Esophagus squamous epithelium (tissue), 5 donors: ENCODE data around the gene TMEM11. TPM values are rescaled to one million over a fixed set of nuclear protein-coding genes. Genes with fewer than 3 reads are reported as not detected.
A peak's percentile ranks its signal among the peaks of the same experiment; 100 is the strongest.

Source experiments
- DNase-seq: peaks from one replicate; lab custom pipeline; 2025; lab: John Stamatoyannopoulos, UW
- H3K27ac ChIP-seq, 4 donors: fragments of 200-600 bp; sonication (generic); one replicate each; pipeline ENCODE4 v1.5.1; 2016 to 2019; ENCODE audit warnings: mild to moderate bottlenecking in 1 of 4
- H3K27me3 ChIP-seq, 4 donors: fragments of 200-600 bp; sonication (generic); 1 replicate in 3 of 4; 2 replicates in 1 of 4; pipeline versions ENCODE4 v1.5.1 to v1.6.0; 2017 to 2021; ENCODE audit warnings: antibody characterized with exemption in 1 of 4
- H3K36me3 ChIP-seq, 3 donors: fragments of 200-600 bp; sonication (generic); one replicate each; pipeline ENCODE4 v1.5.1; 2016 to 2019
- H3K4me1 ChIP-seq, 3 donors: fragments of 200-600 bp; sonication (generic); one replicate each; pipeline ENCODE4 v1.5.1; 2017 to 2019
- H3K4me3 ChIP-seq, 4 donors: fragments of 200-600 bp; sonication (generic); 1 replicate in 3 of 4; 2 replicates in 1 of 4; pipeline ENCODE4 v1.5.1; 2016 to 2019; ENCODE audit warnings: mild to moderate bottlenecking in 2 of 4, moderate library complexity in 1 of 4
- H3K9me3 ChIP-seq, 3 donors: fragments of 200-600 bp; sonication (generic); one replicate each; pipeline ENCODE4 v1.5.1; 2016 to 2019
- CTCF ChIP-seq, 6 experiments: fragments of 450-650 bp in 4 of 6; fragments of 200-600 bp in 2 of 6; sonication (generic) in 2 of 6; IDR thresholded peaks; one replicate each; pipeline ENCODE4 v1.5.1; 2016 to 2019; ENCODE audit warnings: antibody characterized with exemption in 6 of 6, mild to moderate bottlenecking in 4 of 6, moderate library complexity in 4 of 6
- POLR2A ChIP-seq, 4 donors: fragments of 450-650 bp; IDR thresholded peaks; one replicate each; pipeline ENCODE4 v1.6.1; 2017; ENCODE audit warnings: antibody characterized with exemption in 4 of 4, mild to moderate bottlenecking in 4 of 4, moderate library complexity in 3 of 4
- WGBS, 2 donors: methylation state at CpG; one replicate each; pipeline ENCODE4 v1.1.5; 2018; 5-methylcytosine and 5-hydroxymethylcytosine counted together
- intact Hi-C: fragments of 100-400 bp; cut with DNase I; formaldehyde crosslinking; loops from one replicate; pipeline ENCODE4 v1.15.0; 2022
- total RNA-seq, 4 donors: library from RNA; depleted of rRNA; stranded (reverse); fragments of >200 nt; gene quantifications; one replicate each; pipeline ENCODE4 v1.1.0, GENCODE V29; 2016
- donor health status: DM: yes; HTN: yes; CAD: no.

TMEM11 gene
- total RNA-seq, 4 donors from 2014 or later, result 17.8 to 29.0 (median 20.2) TPM

- Histone ChIP-seq H3K36me3 (peaks cover 0 to 72% (median 0%) of the 10 kb centered on the region in 3 donors), H3K4me3 (no peak overlapping the region), H3K9me3 (no peaks in the 10 kb centered on the region), H3K4me1 (peaks cover 7 to 23% (median 12%) of the 10 kb centered on the region in 3 donors), H3K27ac (no peak overlapping the region), H3K27me3 (no peaks in the 10 kb centered on the region)
- intact Hi-C loops, result no loop called here
- TF ChIP-seq POLR2A (IDR thresholded peaks at IDR 0.05), result no peak
- TF ChIP-seq CTCF (IDR thresholded peaks at IDR 0.05), result no peak
- WGBS, 2 donors, result 90 to 97% methylated on average over 6 of the region's 6 CpGs
- no peak for DNase-seq
Measured at GRCh38 chr17:21190078-21190477, 23.9 kb downstream of the TMEM11 start.

GRCh38 chr17:21189361-21189760, 24.6 kb downstream of the TMEM11 start:
- H3K9me3 ChIP-seq, result no peaks in the 10 kb centered on the region
- intact Hi-C loops, result no loop called here
- TF ChIP-seq CTCF (IDR thresholded peaks at IDR 0.05), result no peak
- no peak for TF ChIP-seq POLR2A (IDR thresholded peaks at IDR 0.05)
- no peaks in the 10 kb centered on the region for H3K27me3 ChIP-seq
- no peak overlapping the region for H3K27ac ChIP-seq
- DNase-seq, result no peak
- peaks cover 0 to 79% (median 1%) of the 10 kb centered on the region in 3 donors for H3K36me3 ChIP-seq
- WGBS, 2 donors, result 93 to 100% methylated on average over 2 to 3 of the region's 4 CpGs
- peaks cover 2 to 16% (median 4%) of the 10 kb centered on the region in 3 donors for H3K4me1 ChIP-seq
- H3K4me3 ChIP-seq, result no peak overlapping the region

DNA sequence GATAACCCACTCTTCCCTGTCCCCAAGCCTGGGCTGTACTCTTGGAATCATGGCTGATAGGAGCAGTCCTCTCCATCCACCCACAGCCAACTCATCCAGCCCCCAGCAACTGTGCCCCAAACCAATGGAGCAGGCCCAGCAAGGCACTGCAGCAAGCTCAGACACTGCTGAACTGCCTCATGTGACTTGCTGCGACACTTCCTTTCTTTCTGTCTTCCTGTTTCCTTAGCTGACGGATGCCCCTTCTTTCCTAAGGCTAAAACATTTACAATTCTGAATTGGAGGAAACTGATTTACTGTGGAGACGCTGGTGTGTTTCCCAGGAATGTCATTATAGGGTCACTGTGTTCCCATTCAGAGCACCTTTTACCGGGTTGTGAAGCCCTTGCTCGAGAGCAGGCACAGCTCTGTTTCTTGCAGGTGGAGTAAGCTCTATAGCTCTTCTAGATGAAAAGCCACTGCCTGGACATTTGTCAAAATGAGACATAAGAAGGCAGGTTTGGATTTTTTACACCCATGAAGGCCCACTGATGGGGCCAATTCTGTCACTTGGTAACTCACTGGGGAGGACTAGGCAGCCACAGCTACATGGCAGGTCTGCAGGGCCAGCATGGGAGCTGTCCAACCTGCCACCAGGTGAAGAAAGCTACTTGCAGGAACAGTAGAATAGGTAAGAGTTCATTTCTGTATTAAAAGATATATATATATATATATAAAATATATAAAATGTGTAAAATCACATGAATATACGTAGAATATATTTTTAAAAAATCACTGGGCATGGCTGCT, 27.4 kb downstream of the TMEM11 start:
- 76 to 78% methylated on average over 5 to 6 of the region's 6 CpGs for WGBS, 2 donors
- intact Hi-C loops, result no loop called here
- Histone ChIP-seq H3K36me3 (peaks cover 7 to 75% (median 8%) of the 10 kb centered on the region in 3 donors), H3K27ac (peak overlapping the region in 3 of 4 donors; percentile 9 to 30 (median 19)), H3K27me3 (no peaks in the 10 kb centered on the region), H3K9me3 (no peaks in the 10 kb centered on the region), H3K4me3 (no peak overlapping the region), H3K4me1 (peaks cover 0 to under 1% (median 0%) of the 10 kb centered on the region in 3 donors)
- DNase-seq, result no peak
- TF ChIP-seq POLR2A (IDR thresholded peaks at IDR 0.05) (no peak), CTCF (IDR thresholded peaks at IDR 0.05) (no peak)

DNA sequence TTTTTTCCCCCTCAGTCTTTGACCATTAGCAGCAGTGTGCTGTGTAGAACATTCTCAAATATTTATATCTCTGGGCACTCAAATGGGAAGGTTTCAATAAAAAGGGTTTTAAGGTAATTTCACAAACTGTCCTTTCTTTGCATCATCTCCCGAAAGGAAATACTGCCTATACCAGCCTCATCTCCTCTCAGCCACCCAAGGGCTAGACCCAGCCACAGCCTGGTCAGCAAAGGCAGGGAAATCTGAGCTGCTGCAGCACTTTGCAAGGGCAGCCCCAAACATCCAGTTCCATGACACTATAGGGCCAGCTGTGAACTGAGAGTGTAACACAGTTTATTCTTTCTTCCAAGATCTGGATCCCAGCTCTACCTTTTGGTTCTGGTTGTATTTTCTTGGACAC, 28.9 kb downstream of the TMEM11 start:
- Histone ChIP-seq H3K4me3 (no peak overlapping the region), H3K27me3 (no peaks in the 10 kb centered on the region), H3K27ac (no peak overlapping the region), H3K9me3 (no peaks in the 10 kb centered on the region), H3K36me3 (peaks cover 8 to 74% (median 13%) of the 10 kb centered on the region in 3 donors), H3K4me1 (no peaks in the 10 kb centered on the region)
- no peak for DNase-seq
- intact Hi-C loops, result no loop called here
- WGBS, 2 donors, result 86 to 90% methylated on average over 1 of the region's 1 CpG
- TF ChIP-seq POLR2A (IDR thresholded peaks at IDR 0.05) (no peak), CTCF (IDR thresholded peaks at IDR 0.05) (no peak)

- H3K4me3 ChIP-seq, result no peak overlapping the region
- no peaks in the 10 kb centered on the region for H3K9me3 ChIP-seq
- intact Hi-C loops, result no loop called here
- H3K27ac ChIP-seq, result no peak overlapping the region
- TF ChIP-seq CTCF (IDR thresholded peaks at IDR 0.05) (no peak), POLR2A (IDR thresholded peaks at IDR 0.05) (no peak)
- no peak for DNase-seq
- WGBS, 2 donors, result 97 to 100% methylated on average over 3 of the region's 3 CpGs
- peaks cover 8 to 74% (median 13%) of the 10 kb centered on the region in 3 donors for H3K36me3 ChIP-seq
- H3K4me1 ChIP-seq, result no peaks in the 10 kb centered on the region
- no peaks in the 10 kb centered on the region for H3K27me3 ChIP-seq
Measured at GRCh38 chr17:21184570-21184969, 29.4 kb downstream of the TMEM11 start.
